ENCODE data around the gene CBFA2T3.
A peak's percentile ranks its signal among the peaks of the same experiment; 100 is the strongest.

The CBFA2T3 gene

DNA sequence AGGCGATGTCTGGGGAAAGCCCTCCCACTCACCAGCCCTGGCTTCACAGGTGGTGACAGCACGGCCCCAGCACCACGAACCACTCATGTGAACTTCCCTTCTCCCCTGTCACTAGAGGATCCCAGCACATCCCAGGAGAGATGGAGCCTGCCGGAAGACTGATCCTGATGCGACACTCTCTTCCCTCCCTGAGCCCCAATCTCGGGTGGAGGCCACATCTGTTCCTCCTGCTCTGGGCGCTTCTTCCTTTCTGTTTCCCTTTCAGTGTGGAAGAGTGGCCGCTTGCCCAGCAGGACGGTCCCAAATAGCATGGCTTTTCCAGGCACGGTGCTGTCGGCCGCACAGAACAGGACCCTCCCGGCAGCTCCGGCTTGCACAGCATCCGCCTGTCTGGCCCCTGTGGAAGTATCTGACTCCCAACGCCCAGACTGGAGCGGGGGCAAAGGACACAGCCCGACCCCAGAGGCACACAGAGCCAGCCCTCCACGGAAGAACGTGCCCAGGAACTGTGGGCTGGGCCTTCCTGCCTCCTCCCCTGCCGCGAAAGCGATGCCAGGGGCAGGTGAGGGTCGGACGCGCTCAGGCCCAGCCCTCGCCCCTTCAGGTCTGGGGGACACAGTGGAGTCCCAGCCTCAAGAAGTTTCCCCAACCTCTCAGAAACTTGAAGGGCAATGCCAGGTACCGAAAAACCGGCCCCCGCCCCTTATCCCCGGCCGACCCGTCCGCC is 37.6 kb downstream of the CBFA2T3 start:
- no peak for DNase-seq (ENCODE audit: low read depth in 2 of 2)

DNA sequence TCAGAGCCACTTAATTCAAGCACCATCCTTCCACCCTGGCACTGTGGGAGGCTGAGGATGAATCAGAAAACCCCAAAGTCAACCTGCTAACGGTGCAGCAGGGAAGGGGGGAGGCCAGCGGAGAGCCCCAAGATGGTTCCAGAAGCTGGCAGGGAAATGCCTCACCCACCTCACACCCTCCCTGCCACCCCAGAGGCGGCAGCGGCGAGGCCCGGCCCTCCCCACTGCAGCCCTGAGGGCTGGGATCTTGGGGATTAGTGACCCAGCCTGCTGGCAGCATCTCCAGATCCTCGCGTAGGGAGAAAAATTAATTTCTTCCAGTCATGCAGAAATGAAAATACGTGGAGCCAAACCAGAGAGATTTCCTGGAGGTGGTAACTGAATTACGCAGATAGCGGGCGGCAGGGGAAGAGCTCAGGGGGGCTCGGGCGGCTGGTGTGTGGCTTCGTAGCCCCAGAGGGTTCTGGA is 38.2 kb downstream of the CBFA2T3 start:
- DNase-seq (ENCODE audit: low read depth in 2 of 2) = no peak

DNA sequence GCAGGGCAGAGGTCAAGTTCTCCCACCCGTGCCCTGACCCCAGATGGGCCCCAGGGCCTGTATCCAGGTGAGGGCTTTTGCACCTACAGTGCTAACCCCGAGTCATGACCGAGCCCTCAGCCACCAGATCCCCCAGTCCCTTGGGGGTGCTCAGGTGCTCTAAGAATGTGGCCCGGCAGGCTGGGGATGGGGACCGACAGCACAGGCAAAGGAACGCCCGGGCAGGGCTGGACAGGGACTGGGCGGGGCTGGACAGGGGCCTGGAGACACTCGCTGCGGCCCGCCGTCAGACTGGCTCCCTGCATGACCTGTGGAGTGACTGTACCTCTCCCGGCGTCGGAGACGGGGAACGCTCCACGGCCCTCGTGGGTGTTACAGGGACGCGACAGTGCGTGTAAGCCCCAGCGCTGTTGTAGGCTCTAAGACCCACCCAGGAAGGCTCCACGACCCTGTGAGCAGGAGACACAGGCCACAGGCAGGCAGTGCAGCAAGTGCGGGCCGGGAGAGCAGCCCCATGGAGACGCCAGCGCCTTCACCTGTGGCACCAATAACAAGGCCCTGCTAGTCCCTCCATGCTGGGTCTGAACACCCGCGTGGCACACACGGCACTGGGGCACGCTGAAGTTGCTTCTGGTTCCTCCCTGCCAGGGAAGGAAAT is 38.8 kb downstream of the CBFA2T3 start:
- no peak for DNase-seq (ENCODE audit: low read depth in 2 of 2)

DNA sequence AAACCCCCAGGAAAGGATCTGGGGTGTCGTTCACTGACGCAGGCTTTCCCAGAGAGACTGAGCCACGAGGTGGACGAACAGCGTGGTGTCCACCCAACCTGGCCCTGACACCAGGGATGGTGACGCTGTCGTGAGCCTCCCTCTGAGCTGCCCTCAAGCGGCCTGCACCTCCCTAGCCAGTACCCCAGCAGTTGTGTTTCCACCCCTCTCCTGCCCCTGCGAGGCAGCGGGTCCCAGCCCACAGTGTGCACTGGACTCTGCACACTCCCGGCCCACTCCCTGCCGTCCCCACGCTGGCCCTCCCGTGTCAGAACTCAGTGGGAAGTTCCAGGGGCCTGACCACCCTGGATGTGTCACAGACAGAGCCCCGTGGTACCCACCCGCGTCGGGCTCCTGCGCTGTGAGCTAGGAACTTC is 39.8 kb downstream of the CBFA2T3 start:
- no peak for DNase-seq (ENCODE audit: low read depth in 2 of 2)

DNA sequence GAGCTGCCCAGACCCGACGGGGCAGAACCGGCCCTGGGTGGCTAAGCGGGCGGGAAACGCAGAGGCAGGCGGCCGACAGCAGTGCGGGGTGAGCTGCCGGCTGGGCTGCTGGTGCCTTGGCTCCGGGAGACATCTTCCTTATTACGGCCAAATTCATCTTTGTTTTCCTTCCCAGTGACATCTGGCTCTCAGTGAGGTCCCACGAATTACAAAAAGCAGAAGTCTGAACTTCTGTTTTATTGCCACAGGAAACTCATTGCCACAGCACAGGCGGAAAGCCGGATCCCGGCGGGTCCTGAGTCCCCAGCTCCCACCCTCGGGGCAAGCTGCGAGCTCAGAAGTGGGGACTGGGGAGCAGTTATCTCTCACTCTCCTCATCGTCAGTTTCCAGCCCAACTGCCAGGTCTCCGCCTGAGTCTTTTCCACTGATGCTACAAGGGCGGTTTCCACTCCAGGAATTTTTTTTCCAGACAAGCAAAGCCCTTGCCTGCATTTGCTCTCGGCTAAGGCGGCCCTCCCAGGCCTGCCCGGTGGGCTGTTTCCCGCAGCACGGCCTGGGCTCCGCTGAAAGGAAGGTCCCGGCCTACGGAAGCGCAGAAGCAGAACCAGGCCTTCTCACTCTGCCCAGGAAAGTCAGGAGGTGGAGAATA is 40.3 kb downstream of the CBFA2T3 start:
- no peak for DNase-seq (ENCODE audit: low read depth in 2 of 2)

DNA sequence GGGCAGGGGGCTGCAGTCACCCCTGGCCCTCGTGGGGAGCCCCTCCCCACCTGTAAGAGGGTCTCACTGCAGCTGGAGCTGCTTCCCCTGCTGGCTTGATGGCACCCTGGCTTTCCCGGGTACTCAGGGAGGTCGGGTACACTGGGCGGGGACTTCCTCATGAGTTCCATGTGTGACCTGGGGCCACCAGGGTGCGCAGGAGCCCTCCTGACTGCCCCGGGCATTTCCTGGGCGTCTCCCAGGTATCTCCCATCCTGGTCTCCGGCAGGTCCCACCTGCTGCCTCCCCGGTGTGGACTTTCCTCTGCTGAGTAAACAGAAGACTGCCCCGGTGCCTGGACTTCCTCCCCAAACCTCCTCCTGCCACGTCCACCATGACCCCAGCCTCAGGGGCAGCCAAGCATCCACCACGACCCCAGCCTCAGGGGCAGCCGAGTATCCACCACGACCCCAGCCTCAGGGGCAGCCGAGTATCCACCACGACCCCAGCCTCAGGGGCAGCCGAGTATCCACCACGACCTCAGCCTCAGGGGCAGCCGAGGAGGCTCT is 40.9 kb downstream of the CBFA2T3 start:
- DNase-seq (ENCODE audit: low read depth in 2 of 2) = no peak

DNA sequence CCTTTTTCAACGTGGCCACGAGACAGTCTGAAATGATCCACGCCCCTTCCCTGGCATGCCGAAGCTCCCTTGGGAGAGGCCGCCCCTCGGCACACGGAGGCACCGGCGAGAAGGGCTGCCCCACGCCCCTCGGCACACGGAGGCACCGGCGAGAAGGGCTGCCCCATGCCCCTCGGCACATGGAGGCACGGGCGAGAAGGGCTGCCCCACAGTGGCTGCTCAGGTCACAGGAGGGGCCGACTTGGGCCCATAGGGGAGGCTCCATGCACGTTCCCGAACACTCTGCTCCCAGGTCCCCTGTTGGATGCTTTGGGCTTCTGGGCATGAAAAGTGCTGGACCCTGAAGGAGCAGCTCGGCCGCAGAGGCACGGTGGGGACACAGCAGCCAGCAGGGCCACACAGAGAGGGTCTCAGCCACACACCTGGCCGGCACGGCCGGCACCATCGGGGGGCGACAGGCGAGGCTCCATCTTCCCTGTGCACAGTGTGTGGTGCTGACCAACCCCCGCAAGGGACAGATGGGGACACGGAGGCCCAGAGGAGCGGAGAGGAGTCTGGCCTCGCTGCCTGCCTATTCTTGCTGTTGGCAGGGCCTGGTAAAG is 42.8 kb downstream of the CBFA2T3 start:
- DNase-seq (ENCODE audit: low read depth in 2 of 2) = no peak

DNA sequence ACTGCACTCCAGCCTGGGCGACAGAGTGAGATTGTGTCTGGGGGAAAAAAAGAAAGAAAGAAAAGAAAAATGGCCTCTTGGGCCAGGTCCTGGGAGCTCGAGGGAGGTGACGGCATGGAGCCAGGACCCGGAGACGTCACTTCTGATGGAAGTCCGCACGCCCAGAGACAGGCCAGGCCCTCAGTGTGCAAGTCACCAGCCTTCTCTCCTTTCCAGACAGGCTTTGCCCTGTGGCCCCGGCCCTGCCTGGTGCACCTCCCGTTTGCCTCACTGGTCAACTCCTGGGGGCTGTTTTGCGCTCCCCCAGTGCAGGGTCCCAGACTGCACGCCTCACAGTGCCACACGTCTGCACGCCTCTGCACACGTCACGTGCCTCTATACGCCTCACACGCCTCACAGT is 44.1 kb downstream of the CBFA2T3 start:
- DNase-seq (ENCODE audit: low read depth in 2 of 2) = no peak

DNA sequence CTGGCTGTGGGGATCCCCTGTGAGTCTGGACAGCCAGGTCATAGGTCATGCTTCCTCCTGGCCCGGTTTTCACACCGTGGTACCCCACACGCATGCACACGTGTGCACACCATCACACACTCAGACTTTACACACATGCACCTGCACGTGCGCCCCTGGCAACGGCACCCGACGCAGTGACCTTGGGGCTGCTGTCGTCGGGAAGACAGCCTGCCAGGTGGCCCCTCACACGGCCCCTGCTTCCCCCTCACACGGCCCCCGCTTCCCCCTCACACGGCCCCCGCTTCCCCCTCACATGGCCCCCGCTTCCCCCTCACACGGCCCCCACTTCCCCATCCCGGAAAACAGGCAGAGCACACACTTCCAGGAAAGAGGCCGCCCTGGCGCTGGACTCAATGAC is 45.1 kb downstream of the CBFA2T3 start:
- no peak for DNase-seq (ENCODE audit: low read depth in 2 of 2)

DNA sequence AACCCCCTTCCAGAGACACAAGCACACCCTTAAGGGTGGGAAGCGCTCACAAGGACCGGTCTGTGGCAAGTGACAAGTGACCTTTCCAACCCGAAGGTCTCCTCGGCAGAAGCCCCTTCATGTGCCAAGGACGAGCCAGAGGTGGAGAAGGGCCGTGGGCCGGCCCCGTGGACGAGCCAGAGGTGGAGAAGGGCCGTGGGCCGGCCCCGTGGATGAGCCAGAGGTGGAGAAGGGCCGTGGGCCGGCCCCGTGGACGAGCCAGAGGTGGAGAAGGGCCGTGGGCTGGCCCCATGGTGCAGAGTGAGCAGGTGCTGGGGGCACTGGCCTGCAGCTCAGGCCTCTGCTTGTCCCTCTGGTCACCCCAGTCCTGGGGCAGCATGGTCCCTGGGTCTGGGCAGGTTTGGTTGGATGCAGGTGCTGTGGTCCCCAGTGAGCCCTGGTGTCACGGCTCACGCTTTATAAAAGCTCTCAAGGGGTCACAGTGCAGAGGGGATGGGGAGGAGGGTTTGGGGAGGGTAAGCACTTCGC is 45.6 kb downstream of the CBFA2T3 start:
- no peak for DNase-seq (ENCODE audit: low read depth in 2 of 2)

DNA sequence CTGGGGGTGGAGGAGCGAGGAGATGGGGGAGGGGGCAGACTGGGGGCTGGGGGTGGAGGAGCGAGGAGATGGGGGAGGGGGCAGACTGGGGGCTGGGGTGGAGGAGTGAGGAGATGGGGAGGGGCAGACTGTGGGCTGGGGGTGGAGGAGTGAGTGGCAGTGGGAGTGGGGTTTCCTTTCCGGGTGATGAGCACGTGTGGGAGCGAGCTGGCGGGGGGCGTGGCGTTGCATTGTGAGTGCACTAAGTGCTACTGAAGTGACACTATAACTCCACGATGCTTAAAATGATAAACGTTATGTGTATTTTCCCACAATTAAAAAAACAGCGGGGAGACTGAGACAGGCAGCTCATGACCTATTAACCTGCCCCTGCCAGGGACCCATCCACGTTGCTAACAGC is 46.3 kb downstream of the CBFA2T3 start:
- DNase-seq (ENCODE audit: low read depth in 2 of 2) = no peak

DNA sequence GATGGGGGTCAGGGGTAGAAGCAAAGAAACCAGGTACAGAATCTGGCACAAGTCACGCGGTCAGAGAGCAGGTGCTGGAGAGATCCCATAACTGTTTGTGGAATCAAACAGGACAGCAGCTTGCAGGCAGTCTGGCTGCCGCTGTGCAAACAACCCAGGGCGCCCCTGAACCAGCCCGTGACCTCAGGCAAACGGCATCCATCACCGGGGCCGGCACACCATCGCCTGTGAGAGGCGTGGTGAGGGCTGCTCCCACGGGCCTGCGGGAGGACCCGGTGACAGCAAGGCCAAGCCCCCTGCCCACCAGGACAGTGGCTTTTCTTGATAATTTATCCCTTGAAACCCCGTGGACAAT is 47.9 kb downstream of the CBFA2T3 start:
- no peak for DNase-seq (ENCODE audit: low read depth in 2 of 2)

DNA sequence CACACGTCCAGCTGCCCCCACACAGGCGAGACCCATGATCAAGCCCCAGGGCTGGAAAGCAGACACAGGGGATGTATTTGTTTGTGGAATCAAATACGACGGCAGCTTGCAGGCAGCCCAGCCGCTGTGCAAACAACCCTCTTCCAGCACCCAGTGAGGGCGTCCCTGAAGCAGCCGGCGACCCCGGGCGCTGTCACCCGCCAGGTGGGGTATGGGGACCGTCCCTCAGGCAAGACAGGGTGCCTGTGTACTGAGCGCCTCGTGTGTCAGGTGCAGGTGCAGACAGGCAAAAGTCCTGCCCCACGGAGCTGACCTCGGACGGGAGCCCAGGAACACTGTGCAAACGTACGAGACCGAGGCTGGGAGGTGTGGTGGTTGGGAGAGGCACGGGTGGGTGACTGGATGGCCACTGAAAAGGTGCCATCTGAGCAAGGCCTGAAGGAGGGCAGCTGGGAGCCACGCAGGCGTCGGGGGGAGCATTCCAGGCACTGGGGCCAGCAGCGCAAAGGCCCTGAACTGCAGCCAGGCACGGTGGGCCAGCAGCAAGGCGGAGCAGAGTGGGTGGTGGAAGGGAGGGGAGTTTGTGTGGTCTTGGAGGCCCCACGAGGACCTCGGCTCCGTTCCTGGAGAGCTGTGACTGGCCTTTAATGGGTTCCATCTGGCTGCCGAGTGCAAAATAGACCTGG is 48.5 kb downstream of the CBFA2T3 start:
- no peak for DNase-seq (ENCODE audit: low read depth in 2 of 2)

DNA sequence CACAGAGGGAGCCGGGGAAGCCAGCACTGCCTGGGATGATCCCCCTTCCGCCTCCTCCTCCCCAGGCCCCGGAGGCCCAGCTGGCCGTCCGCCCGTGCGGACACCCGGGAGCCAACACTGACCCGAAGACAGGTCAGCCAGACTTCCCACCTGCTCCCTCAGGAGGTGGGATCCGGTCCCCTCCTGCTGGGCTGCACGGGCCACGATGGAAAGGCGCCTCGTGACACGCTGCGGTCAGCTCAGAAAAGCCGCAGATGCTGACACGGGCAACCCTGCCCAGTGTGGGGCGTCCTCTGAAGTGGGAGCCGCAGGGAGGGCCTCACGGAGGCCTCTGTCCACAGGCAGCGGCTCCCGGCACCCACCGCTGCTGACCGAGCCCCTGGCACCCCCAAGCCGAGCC is 49.3 kb downstream of the CBFA2T3 start:
- no peak for DNase-seq (ENCODE audit: low read depth in 2 of 2)

DNA sequence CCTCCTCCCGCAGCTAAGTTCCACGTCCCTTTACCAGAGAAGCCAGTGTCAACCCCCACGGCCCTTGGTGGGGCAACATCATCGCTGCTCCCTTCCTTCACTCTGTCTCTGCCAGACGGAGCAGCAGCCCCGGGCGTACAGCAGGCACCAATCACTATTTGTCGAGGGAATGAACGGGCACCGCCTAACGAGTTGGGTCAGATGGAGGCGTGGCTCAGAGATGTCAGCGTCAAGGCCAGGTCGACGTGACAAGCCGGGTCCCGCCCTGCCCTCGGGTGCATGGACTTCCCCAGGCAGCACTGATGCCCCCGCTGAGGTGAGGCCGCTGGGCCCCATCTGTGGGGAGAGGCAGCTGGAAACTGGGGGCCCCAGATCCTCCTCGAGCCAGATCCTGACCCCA is 50.0 kb downstream of the CBFA2T3 start:
- DNase-seq (ENCODE audit: low read depth in 2 of 2) = no peak

DNA sequence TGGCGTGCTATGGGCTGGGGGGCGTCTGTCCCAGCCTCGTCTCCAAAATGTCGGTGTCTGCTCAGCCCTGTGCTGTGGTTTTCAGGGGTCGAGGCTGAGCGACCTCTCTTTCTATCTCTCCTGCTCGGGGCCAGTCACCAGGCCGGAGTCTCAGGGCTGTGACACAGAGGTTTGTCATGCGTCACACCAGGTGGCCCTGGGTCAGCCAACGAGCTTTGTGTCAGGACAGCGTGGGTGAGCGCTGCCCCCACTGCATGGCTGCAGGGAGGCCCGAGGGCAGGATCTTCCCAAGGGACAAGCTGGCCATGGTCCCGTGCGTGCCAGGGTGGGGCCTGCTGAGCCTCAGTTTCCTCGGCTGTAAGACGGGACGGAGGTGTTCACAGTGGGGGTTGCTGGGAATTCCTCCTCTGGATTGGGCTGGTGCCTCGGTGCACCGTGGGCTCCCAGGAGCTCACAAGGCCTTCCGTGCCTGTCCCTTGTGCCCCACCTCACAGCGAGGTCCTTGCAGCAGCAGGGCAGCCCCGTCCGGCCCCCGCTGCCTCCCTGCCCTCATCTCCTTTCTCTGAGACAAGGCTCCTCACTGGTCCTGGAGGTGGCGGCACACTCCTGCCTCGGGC is 50.5 kb downstream of the CBFA2T3 start:
- no peak for DNase-seq (ENCODE audit: low read depth in 2 of 2)

DNA sequence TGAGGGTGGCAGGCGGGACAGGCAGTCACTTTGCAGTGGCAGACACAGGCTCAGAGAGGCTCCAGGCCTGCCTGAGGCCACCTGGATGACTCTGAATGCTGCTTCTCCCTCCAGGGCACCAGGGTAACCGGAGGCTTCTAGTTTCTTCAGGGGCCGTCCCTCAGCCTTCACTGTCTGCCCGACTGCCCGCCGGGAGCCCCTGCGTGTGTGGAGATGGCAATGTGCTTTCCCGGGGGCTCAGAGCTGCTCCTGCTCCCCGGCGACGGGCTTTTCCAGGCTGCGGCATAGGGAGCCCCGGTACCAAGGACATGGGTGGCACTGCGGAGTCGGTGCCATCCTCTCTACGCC is 51.5 kb downstream of the CBFA2T3 start:
- DNase-seq (ENCODE audit: low read depth in 2 of 2) = no peak

DNA sequence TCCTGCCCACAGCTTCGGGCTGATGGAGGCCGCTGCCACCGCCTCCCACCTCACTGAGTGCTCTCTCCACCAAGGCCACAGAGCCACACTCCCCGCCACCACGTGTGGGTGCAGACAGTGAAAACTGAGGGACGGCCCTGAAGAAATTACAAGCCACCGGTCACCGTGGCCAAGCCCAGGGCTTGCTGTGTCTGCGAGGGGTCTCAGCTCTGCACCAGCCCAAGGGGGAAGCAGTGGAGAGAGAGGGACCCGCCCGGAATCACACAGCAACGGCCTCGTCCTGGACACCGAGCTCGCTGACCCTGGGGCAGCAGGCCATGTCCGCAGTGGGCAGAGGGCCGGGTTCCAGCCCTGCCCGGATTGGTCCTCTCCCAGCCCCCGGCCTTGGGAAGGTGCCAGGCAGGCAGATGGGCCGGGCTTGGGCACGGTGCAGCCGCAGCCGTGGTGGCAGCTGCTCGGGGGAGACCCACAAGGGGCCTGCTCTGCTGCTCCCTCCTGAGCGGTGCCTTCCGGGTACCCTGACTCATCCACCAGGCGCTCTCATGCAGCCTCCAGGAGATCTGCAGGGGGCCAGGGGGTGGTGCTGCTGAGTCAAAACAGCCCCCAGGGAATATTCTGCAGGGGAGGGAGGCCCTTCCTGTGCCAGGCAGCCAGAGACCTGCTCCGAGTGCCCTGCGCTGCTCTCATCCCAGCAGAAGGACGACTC is 52.0 kb downstream of the CBFA2T3 start:
- peak; percentile 74 to 77 for DNase-seq (ENCODE audit: low read depth in 2 of 2)

DNA sequence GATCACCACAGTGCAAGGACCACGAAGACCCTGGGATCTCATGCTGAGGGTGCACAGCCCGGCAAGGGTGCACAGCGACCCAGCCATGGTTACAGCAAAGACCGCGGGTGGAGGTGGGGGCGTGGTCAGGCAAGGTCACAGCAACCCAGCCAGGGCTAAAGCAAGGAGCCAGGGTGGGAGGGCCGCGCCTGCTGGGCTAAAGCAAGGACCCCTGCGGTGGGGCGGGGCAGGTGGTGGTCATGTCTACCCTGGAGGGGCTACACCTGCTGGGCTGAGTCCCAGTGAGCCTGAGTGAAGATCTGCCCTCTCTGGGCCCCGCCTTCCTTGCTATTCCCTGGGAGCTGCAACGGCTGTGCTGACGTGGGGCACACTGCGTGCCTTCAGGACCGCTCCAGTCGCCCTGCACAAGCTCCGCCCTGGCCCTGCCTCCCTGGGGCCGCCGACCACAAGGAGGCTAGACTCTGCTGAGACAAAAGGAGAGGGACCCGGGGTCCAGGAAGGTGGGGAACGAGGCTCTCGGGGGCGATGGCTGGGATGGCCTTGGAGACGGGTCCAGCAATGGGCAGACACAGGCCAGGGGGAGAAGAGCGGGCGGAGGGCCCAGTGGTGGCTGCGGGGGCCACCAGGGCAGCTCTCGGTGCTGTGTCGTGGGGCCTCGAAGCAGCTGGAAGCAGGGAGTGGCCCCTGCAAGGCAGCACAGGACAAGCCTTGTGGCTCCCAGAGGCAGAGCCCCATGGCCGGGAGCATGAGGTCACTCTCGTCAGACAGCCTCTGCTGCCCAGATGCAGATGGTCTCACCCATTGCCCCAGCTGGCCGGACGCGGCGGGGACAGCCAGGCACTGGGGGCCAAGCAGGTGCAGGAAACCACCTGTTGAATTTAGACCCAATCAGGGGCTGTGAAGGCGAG is 52.8 kb downstream of the CBFA2T3 start:
- DNase-seq (ENCODE audit: low read depth in 2 of 2) = no peak

DNA sequence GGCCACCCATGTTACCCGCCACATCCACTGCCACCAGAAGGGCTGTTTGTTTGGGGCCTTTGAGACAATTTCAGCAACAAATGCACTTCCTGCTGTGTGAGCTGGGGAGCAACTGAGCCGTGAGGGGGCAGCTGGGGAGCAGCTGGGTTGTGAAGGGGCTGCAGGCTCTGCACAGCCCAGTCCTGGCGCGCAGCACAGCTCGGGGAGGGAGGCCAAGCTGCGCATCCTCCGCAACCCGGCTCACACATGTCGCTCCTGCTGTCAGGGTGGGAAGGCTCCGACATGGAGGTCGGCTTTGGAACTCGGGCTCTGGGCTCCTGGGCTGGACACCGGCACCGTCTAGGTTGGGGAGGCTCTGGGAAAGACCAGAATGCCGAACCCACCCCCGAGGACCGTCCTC is 53.6 kb downstream of the CBFA2T3 start:
- no peak for DNase-seq (ENCODE audit: low read depth in 2 of 2)

Measured in fibroblast of skin of left quadriceps (primary cell).